ENCODE results near the gene LCN12. TPM values are rescaled to one million over a fixed set of nuclear protein-coding genes. Genes with fewer than 3 reads are reported as not detected.

The LCN12 gene
- total RNA-seq, 2 donors from 2014 or later = 0.62 to 0.88 TPM

DNA sequence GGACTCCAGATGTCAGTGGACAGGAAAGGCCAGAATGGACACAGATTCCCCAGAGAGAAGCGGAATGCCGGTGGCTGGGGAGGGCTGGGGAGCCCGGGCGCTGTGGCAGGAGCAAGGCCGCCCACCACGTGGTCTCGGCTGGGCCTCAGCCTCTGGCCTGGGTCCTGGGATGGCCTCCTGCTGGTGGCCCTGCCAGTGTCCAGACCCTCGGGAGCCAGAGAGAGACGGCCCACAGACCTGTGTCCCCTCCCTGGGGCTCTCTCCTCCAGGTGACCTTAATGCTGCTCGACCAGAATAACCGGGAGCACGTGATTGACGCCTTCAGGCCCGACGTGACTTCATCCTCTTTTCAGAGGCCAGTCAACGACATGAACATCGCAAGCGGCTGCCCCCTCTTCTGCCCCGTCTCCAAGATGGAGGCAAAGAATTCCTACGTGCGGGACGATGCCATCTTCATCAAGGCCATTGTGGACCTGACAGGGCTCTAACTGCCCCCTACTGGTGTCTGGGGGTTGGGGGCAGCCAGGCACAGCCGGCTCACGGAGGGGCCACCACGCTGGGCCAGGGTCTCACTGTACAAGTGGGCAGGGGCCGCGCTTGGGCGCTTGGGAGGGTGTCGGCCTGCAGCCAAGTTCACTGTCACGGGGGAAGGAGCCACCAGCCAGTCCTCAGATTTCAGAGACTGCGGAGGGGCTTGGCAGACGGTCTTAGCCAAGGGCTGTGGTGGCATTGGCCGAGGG is 26.5 kb upstream of the LCN12 start:
- no peak for DNase-seq (ENCODE audit: low spot score)
- intact Hi-C loops (cut with DNase I) = no loop called here

DNA sequence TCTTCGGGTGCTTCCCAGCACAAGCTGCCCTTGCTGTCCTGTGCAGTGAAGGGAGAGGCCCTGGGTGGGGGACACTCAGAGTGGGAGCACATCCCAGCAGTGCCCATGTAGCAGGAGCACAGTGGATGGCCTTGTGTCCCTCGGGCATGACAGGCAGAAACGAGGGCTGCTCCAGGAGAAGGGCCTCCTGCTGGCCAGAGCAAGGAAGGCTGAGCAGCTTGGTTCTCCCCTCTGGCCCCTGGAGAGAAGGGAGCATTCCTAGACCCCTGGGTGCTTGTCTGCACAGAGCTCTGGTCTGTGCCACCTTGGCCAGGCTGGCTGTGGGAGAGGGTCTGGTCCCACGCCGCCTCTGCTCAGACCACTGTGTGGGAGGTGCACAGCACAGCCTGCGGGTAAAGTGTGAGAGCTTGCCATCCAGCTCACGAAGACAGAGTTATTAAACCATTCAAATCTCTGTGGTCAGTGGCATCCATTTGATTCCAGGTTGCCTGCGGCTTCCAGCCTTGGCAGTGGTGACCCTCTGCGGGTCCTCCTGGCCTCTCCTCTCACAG is 25.8 kb upstream of the LCN12 start:
- intact Hi-C loops (cut with DNase I) = no loop called here
- DNase-seq (ENCODE audit: low spot score) = no peak

DNA sequence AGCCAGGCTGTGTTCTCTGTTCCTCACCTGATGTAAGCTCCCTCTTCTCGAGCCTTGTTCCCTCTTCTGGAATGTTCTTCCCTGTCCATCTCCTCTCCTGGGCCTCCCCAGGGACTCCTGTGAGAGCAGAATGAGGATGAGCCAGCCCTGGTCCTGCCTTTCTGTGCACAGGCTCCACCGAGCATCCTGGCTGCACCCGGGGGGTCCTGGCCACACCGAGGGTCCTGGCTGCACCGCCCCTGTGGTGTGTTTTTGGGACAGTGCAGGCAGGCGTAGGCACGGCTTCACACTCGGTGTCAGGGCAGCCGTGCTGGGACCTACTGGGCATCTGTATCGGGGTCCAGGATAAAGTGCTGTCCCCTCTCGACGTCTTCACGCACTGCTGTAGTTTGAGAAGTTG is 25.3 kb upstream of the LCN12 start:
- intact Hi-C loops (cut with DNase I) = no loop called here
- DNase-seq (ENCODE audit: low spot score) = no peak

DNA sequence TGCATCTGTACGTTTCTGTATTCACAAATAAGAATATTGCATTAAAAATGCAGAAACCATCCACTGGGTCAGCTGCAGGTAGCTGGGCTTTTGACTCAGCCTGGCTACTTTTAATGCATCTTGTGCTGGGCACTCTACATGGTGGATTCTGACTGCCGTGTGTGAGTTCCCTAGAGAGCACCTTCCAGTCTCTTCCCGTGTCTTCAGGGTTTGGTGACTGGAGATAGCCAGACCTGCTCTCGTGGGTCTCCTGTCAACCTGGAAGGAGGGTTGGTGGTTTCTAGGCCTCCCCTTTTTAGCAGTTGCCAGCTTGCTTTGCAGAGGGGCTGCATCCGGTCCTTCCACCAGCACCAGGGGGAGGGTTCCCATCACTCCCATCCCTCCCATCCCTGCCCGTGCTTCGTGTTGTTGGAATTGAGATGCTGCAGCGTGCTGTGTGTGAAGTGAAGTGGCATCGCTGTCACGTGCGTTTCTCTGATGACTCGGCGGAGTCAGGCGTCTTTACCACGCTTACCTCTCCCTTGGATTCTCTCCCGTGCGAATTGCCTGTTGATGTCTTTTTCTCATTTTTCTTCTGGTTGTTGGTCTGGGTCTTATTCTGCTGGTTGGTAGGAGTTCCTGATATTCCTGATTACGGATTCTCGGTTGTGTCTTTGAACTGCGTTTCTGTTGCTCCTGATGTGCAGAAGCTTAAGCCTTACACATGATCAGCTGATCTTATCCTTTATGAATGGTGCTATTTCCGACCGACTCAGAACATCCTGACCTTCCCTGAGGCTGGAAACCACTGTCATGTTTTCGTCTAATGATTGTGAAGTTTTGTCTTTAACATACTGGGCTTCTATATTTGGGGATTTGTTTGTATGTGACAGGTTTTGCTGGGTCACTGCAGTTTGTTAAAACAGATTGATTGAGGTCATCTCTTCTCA is 24.5 kb upstream of the LCN12 start:
- no peak for DNase-seq (ENCODE audit: low spot score)
- intact Hi-C loops (cut with DNase I) = no loop called here

DNA sequence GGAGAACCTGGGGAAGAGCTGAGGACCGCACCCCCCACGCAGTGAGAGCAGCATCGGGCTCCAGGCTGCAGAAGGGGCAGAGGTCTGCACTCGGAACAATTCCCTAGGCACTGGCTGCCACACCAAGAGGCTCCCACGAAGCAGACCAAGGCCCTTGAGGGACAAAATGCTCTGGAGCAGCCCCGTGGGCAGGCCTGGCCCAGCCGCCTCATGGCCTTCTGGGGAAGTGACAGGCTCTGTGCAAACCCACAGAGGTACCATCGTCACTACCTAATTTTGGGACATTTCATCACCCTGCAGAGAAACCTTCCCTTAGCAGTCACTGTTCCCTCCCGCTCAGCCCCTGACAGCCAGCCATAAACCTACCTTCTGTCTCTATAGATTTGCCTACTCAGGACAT is 23.5 kb upstream of the LCN12 start:
- intact Hi-C loops (cut with DNase I) = no loop called here
- no peak for DNase-seq (ENCODE audit: low spot score)

DNA sequence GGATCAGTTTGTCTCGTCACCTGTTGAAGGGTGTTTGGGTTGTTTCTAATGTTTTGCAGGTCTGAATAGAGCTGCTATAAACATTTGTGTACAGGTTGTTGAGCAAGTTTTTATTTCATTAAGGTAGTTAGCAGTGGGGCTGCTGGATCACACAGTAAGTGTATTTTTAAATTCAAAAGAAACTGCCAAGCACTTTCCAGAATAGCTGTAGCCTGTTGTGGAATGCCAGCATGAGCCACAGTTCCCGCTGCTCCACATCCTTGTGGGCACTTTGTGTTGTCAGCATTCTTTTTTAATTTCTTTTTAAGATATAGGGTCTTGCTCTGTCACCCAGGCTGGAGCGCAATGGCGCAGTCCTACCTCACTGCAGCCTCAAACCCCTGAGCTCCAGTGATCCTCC is 22.1 kb upstream of the LCN12 start:
- DNase-seq (ENCODE audit: low spot score) = no peak
- intact Hi-C loops (cut with DNase I) = no loop called here

DNA sequence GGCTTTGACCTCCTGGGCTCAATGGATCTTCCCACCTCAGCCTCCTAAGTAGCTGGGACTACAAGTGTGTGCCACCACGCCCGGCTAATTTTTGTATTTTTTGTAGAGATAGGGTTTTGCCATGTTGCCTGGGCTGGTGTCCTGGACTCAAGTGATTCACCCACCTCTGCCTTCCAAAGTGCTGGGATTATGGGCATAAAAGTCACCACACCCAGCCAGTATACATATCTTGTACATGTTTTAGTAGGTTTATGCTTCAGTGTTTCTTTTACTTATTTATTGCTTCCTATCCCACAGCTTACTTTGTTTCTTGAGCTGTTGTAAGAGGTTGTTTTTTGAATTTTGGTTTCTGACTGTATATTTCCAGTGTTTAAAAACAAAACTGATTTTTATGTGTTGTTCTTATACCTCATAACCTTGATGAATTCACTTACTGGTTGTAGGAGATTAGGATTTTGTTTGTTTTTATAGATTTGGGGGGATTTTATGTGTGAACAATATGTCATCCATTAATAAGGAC is 20.4 kb upstream of the LCN12 start:
- no peak for DNase-seq (ENCODE audit: low spot score)
- intact Hi-C loops (cut with DNase I) = no loop called here

DNA sequence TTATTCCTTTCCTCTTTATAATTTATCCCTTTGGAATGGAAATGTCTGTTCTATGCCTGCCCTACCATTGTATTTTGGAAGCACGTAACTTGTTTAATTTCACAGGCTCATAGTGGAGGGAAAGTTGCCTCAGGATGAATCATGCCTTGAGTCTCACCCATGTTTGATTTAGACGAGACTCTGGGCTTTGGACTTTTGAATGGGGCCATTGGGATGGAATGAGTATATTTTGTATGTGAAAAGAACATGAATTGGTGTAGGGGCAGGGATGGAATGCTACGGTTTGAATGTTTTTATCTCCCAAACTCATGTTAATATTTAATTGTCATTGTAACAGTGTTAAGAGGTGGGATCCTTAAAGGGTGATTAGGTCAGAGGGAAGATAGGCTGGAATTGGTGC is 17.8 kb upstream of the LCN12 start:
- DNase-seq (ENCODE audit: low spot score) = no peak
- intact Hi-C loops (cut with DNase I) = no loop called here

DNA sequence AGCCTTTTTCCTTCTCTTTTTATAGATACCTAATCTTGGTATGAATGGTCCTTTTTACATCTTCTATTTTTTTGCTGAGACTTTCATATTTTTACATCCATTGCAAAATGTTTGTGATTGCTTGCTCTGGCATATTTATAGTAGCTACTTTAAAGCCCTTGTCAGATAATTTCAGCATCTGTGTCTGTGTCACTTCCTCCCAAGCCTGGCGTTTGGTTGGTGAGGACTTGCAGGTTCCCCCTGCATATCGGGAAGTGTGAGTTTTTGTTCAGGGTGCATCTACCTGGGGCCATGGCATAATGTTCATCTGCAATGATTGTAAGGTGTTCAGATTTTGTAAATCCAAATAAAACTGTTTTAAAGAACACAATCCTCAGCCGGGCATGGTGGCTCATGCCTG is 16.4 kb upstream of the LCN12 start:
- no peak for DNase-seq (ENCODE audit: low spot score)
- intact Hi-C loops (cut with DNase I) = no loop called here

DNA sequence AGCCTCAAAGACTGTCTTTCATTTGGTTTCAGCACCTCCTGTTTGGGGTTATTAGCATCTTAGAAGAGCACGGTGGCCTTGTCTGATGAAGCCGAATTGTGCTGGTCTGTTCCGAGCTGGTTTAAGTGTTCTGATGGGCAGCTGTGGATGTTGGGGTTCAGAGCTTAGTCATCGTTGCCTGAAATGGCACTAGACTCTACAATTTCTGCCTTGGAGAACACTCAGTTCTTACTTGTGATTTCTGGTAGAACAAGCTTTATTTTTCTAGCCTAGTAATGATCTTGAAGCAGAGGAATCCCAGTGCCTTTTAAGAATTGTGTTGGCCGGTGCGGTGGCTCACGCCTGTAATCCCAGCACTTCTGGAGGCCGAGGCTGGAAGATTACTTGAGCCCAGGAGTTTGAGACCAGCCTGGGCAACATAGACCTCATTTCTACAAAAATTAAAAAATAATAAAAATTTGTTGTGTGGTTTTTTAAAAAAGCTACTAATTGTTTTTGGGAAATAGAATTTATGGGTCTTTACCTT is 15.4 kb upstream of the LCN12 start:
- no peak for DNase-seq (ENCODE audit: low spot score)
- intact Hi-C loops (cut with DNase I) = no loop called here

DNA sequence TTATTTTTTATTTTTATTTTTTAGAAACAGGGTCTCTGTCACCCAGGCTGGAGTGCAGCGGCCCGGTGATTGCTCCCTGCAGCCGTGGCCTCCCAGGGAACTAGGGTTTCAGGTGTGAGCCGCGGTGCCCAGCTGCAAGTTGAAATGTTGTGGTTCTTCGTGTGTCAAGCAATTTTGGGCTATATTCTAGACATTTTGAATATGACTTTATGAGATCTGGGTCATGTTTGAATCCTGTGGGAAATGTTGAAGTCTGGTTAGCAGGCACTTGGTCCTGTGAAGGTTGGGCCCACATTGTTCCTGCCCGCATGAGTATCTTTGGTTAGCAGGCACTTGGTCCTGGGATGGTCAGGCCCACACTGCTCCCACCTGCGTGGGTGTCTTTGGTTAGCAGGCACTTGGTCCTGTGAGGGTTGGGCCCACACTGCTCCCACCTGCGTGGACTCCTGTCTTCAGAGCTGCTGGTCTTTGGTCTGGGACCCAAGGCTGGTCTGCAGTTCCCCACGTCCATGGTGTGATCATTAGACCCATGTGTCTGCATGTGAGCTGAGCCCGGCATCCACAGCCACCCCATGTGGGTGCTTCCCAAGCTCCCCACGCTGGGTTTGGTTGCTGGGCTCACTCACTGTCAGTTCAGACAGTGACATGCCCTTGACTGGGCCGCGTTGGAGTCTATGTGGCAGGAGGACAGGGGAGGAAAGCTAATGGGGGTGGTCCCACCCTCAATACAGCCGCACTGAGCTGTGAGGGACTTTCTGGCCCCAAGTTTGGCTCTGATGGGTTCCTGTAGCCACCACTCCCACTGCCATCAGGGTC is 14.7 kb upstream of the LCN12 start:
- intact Hi-C loops (cut with DNase I) = no loop called here
- DNase-seq (ENCODE audit: low spot score) = no peak

DNA sequence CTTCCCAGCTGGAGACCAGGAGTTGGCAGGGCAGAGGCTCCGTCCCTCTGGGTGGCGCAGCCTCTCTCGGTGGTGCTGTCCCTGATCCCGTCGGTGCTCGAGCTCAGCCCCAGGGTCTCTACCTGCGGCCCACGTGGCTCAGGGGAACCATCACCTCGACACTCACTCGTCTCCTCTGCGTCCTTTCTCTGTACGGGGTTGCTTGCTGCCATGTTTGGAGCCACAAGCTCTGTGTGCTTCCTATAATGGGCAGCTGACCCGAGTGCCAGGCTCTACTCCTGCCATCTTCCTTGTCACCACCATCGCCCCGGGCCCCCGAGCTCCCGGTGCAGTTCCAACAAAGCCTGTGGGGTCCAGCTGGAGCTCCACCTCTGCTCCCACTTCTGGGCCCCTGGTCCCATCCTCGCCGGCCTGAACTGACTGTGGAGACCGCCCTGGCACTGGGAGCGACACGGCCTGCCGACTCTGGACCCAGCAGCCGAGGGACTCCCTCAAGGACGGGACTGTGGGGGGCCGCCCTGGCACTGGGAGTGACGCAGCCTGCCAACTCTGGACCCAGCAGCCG is 12.6 kb upstream of the LCN12 start:
- DNase-seq (ENCODE audit: low spot score) = no peak
- intact Hi-C loops (cut with DNase I) = no loop called here

DNA sequence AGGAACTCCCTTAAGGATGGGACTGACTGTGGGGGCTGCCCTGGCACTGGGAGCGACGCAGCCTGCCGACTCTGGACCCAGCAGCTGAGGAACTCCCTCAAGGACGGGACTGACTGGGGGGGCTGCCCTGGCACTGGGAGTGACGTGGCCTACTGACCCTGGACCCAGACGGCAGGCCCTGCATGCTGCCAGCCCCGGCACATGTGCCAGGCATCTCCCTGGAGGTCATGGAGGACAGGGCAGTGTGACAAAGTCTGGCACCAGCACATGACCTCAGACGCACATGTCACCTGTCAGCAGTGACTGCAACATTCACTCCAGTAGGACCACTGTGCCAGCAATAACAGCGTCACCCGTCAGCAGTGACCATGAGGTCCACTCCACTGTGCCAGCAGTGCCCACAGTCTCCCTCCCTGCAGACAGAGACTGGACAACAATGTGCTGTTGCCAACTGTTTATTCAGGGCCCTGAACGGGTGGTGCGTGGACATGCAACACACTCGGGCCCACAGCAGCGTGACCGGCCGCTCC is 12.0 kb upstream of the LCN12 start:
- intact Hi-C loops (cut with DNase I) = loop anchor here in 1 of 2 donors (5.0 kb wide), 3 partner anchors 53 to 148 kb away; partner anchors contain the start of genes AJM1, TMEM141 and TRAF2
- no peak for DNase-seq (ENCODE audit: low spot score)

DNA sequence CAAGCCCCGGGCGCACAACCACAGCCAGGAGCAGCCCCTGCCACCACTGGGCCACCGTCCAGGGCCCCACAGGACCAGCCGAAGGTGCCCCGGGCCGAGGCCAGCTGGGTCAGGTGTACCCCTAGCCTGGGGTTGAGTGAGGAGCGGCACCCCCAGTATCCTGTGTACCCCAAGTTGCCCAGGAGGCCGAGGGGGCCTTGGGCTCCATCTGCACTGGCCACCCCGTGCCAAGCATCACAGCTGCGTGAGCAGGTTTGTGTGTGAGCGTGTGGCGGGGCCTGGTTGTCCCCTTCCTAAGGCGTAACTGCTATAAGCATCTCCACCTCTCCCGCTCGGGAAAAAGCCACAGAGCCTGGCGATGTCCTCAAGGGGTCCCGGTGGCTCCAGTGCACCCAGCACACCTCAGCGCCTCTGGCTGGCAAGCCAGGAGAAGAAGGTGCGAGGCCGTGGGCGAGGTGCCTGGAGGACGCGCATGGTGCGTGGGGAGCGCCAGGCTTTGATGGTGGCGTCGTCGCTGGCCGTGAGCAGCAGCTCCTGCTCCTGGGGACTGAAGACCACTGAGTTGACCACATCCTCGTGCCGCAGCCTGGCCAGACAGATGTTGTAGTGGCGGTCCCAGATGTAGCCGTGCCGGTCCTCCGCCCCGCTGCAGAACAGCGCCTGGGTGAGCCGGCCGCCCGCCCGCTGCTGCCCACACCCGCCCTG is 11.4 kb upstream of the LCN12 start:
- intact Hi-C loops (cut with DNase I) = loop anchor here in 1 of 2 donors (5.0 kb wide), 3 partner anchors 53 to 148 kb away; partner anchors contain the start of genes AJM1, TMEM141 and TRAF2

DNA sequence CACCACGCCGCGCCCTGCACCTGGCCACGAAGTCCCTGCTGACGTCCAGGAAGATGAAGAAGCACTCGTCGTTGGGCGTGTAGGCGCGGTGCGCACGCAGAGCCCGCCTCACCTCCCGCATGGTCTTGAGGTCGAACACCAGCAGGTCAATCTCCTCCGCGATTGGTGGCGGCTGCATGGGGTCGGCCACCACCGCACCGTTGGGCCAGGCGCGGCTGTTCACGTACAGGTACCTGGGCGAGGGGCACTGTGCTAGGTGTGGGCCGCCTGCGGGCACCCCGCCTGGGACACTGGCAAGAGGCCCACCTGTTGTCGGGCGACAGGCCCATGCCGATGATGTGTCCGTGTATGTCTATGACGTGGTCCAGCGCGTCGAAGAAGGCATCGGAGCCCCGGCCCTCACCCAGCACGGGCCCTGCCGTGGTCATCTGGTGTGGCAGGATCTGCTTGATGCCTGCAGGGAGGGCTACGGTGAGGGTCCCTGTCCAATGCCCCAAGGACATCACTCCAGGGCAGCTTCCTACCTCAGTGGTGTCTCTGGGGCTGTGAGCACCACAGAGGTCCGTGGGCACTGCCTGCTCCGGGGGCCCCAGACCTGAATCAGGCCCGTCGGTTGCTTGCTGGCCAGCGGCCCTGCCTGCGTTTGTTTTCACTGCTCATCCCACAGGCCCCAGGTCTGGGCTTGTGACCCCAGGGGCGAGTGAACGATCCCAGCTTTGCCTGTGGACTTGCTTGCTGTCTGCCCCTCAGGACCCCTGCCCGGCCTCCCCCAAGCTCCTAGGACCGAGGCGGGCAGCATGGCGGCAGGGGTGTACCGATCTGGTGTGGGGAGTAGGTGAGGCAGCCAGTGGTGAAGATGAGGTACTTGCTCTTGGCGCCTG is 10.6 kb upstream of the LCN12 start:
- DNase-seq (ENCODE audit: low spot score) = no peak
- intact Hi-C loops (cut with DNase I) = loop anchor here in 1 of 2 donors (5.0 kb wide), 3 partner anchors 54 to 149 kb away; partner anchors contain the start of genes AJM1, TMEM141 and TRAF2

More for the DNA sequence above, 11.4 kb upstream of the LCN12 start:
- DNase-seq (ENCODE audit: low spot score) = no peak

DNA sequence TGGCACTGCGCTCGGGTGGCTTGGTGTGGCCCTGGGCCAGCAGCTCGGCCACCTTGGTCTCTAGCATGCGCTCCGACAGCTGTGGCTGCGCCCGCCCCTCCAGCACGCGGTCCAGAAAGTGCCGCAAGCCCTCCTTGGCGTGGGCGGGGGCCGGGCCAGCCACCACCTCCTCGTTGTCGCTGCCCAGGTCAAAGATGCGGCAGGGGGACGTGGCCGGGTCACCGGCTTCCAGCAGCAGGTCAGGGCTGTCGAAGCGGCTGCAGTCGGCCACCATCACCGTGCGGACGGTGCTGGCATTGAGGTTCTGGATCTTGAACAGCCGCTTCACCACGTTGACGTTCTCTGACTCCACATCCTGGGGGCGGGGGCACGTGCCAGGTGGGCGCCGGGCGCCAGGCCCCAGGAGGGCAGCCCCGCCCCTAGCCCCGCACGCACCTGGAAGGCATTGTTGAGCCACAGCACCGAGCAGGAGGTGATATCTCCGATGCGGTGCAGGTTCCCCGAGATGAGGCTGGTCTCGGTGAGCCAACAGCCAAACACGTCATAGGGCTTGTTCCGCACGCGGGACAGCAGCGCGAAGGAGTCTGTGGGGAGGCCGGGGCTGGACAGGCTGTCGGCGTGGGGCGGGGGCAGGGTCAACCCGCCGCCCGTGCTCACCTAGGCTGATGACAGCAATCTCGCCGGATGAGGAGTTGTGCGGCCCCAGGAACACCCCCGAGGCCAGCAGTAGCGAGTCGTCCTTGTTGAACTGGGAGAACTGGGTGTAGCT is 9.8 kb upstream of the LCN12 start:
- DNase-seq (ENCODE audit: low spot score) = no peak
- intact Hi-C loops (cut with DNase I) = loop anchor here in 1 of 2 donors (5.0 kb wide), 3 partner anchors 55 to 150 kb away; partner anchors contain the start of genes AJM1, TMEM141 and TRAF2
